HL-60 (cell line): Measurements from ENCODE around the gene KCNJ16.

Source experiments
- CTCF ChIP-seq: IDR thresholded peaks from one replicate; pipeline ENCODE4 v1.5.1; 2011; ENCODE audit warnings: low read length, control low read depth, inconsistent platforms; ENCODE audit not compliant: insufficient read depth
- REST ChIP-seq: IDR thresholded peaks from 2 replicates; pipeline ENCODE4 v1.6.1; 2012; ENCODE audit warnings: low read depth; ENCODE audit not compliant: insufficient replicate concordance
- SPI1 ChIP-seq: IDR thresholded peaks from 2 replicates; pipeline ENCODE4 v1.6.1; 2012; ENCODE audit warnings: low read depth, mild to moderate bottlenecking, borderline replicate concordance

DNA sequence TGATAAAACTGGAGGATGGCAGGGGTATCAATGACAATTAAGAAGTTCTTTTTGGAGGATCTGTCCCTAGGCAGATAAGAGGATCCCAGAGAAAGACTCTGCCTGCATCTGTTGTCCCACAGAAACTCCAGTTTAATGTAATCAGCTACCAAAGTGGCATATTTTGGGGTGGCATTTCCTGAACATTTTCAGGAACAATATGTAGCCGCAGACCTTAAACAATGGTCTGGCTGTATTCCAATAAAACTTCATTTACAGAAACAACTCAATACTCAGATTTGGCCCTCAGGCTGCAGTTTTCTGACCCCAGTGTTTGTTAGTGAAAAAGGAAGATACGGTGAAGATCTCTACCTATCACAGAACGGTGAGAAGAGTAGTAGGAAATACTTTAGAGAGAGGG is 46.1 kb downstream of the KCNJ16 start:
- TF ChIP-seq CTCF: no peak
- TF ChIP-seq SPI1: no peak
- TF ChIP-seq REST: no peak
